Measurements from ENCODE around the gene KRT31.

DNA sequence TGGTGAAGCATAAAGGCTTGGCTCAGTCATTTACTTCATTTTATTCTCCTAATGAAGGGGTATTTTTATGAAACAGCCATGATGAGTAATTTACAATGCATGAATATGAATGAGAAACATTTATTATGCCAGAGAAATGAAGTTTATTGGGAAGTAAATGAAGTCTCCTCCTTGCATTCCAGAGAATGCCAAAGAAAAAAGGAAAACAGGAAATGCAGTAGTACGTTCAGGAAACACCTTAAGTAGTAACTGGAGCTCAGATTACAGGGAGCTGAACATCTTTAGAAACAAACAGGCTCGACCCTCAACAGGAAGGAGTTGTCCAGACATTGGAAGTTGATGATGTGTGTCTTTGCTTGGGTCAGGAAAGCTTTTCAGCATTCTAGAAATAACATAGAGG lies 19.9 kb downstream of the KRT31 start:
- no peak for TF ChIP-seq RAD21 (IDR thresholded peaks at IDR 0.05; ENCODE audit: low read length)
- TF ChIP-seq, protein P1, sequence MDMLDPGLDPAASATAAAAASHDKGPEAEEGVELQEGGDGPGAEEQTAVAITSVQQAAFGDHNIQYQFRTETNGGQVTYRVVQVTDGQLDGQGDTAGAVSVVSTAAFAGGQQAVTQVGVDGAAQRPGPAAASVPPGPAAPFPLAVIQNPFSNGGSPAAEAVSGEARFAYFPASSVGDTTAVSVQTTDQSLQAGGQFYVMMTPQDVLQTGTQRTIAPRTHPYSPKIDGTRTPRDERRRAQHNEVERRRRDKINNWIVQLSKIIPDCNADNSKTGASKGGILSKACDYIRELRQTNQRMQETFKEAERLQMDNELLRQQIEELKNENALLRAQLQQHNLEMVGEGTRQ (IDR thresholded peaks at IDR 0.05; ENCODE audit: low read depth, low read length): no peak
- no peak for TF ChIP-seq CTCF (conservative IDR thresholded peaks at IDR 0.05; ENCODE audit: low read depth, low read length)
- TF ChIP-seq MAFK (IDR thresholded peaks at IDR 0.05; ENCODE audit: low read depth, low read length): no peak
- TF ChIP-seq BHLHE40 (IDR thresholded peaks at IDR 0.05; ENCODE audit: low read depth, low read length): no peak
